ENCODE measurements around the gene WDSUB1. TPM values are rescaled to one million over a fixed set of nuclear protein-coding genes. Genes with fewer than 3 reads are reported as not detected.

WDSUB1 gene
- total RNA-seq, 1 experiment from 2014 or later = 7.7 TPM

DNA sequence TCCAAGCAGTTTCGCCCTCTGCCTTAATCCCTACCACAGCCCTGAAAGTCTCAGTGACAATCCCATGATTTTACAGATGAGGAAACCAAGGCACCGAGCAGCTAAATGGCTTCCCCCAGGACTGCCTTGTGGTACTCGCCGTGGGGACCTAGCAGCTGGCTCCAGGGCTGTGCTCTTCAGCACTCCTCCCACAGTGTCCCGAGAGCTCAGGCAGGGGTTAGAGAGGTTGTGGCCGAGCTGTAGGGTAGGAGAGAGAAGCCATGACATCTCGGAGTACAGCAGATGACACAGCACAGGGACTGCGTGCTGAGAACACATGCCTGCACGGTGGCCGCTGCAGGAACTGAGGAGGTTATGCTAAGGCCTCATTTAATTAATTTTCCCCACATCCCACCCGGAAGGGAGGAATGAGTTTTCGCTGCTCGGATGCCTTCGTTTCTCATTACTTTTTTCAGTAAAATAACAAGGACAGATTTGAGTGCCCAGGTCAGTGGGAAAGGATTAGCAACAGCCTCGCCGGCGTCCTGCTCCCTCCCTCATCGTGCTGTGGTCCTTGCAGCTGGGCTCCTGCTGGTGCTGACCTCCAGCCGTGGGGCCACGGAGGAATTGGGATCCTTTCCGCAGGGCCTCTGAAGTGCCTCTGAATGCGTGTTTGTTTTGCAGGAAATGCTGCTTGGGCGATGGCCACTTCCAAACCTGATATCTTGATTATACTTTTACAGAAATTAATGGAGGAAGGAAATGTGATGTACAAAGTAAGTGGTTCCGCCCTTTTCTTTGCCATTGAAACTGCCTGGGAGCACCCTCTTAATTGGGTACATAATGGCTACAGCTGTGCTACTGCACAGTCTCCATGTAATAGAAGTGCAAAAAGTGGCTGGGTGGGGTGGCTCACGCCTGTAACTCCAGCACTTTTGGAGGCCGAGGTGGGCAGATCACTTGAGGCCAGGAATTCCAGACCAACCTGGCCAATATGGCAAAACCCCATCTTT is 61.2 kb downstream of the WDSUB1 start:
- no peak for DNase-seq (ENCODE audit: low read depth)

DNA sequence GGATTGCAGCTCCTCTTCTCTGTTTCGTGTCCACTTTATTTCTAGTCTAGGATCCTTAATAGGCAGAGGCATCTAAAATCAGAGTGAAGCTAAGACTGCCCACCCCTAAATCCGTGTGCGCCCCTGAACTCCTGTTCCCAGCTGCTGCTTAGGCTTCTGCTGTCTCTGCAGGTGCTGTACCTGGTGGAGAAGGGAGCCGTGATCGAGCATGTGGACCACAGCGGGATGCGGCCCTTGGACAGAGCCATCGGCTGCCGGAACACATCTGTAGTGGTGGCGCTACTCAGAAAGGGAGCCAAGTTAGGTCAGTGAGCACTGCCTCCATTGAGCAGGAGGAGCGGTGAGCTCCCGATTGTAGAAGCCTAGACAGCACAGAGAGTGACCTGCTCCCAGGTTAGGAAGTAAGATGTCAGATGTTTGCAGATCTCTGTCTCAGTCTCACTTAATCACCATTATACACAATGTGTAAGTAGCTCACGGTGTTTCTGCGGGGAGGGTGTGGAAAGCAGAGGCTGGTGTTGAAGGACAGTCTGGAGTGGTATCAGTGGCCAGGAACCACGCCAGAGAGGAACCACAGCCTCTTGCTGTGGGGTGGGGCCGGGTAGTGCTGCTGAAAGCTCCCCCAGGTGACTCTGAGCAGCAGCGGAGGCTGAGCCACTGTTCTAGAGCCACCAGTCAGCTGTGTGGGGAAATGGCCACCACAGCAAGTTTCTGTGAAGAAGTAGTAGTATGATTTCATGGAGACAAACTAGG is 62.3 kb downstream of the WDSUB1 start:
- no peak for DNase-seq (ENCODE audit: low read depth)

- DNase-seq (ENCODE audit: low read depth) = no peak
Observed at GRCh38 chr2:159219394-159219998, 67.0 kb downstream of the WDSUB1 start.

DNA sequence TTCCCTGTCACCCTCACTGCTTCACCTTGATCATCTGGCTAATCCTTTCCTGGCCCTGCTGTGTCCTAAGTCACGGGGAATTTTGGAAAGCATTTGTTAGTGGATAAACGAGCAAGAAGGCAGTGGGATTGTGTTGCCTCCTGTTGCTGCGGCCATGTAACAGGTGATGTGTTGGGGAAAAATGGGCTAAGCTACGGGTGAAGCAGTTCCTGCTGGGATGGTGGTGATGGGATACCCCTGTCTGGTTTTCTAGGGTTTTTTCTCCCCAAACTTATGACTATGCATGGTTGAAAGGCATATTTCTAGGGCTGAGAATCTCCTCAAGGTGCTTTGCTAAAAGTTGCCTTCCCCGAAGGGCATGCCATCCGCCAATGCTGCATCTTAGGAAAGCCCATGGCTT is 68.1 kb downstream of the WDSUB1 start:
- DNase-seq (ENCODE audit: low read depth) = no peak

DNA sequence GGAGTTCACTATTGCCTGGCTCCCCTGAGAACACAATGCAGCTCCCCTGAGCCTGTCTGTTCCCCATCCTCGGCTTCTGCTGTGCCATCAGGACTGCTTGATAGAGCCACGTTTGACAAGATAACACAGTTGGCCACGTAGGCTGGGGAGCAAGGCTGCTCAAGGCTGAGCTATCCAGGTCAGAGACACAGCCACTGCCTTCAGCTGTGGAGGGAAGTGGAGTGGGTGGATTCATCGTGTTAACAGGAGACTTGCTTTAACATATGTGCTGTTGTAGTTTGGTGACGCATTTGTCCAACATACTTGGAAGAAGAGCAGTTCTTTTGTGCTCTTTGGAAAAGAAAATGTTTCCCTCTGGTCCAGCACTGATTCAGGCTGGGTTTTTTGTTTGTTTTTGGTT is 68.8 kb downstream of the WDSUB1 start:
- DNase-seq (ENCODE audit: low read depth) = no peak

GRCh38 chr2:159215116-159215515 is 71.4 kb downstream of the WDSUB1 start:
- DNase-seq (ENCODE audit: low read depth) = no peak

DNA sequence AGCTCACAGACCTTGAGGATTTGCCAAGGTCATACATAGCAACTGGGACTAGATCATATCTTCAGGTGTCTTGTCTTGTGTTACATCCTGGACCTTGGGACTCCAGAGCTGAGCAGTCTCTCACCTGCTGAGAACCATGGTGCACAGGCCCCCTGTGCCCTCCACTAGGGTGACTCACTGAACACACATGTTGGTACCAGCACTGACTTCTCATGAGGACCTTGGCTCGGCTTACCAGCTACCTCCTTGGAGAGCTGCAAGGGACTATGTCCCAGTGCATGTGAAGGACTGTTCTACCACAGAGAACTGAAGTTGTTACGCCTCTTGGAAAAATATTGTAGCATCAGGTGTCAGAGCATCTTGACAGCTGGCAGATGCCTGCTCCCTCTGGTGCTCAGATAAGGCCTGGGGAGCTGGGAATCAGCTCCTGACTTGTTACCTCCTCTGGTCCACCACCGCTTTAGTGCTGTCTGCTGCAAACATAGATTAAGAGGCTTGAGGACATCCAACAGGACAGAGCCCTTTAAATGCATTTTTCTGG is 72.1 kb downstream of the WDSUB1 start:
- DNase-seq (ENCODE audit: low read depth) = peak; percentile 12

DNA sequence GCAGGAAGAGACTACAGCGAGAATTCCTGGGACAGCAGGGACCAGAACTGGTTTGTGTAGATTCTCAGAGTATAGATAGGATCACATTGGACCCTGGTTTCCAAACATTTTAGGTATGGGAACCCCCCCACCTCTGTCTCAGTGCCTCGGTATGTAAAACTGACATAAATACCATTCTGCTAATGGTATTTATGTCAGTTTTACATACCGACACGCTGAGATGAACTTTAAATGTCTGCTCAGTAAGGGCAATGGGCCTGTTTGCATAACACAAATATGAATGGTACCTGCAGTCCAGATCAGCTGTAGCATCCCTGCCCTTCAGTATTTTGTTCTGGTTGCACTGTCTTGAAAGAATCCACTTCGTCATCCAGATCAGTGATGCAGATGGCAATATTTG is 73.2 kb downstream of the WDSUB1 start:
- DNase-seq (ENCODE audit: low read depth) = no peak

DNA sequence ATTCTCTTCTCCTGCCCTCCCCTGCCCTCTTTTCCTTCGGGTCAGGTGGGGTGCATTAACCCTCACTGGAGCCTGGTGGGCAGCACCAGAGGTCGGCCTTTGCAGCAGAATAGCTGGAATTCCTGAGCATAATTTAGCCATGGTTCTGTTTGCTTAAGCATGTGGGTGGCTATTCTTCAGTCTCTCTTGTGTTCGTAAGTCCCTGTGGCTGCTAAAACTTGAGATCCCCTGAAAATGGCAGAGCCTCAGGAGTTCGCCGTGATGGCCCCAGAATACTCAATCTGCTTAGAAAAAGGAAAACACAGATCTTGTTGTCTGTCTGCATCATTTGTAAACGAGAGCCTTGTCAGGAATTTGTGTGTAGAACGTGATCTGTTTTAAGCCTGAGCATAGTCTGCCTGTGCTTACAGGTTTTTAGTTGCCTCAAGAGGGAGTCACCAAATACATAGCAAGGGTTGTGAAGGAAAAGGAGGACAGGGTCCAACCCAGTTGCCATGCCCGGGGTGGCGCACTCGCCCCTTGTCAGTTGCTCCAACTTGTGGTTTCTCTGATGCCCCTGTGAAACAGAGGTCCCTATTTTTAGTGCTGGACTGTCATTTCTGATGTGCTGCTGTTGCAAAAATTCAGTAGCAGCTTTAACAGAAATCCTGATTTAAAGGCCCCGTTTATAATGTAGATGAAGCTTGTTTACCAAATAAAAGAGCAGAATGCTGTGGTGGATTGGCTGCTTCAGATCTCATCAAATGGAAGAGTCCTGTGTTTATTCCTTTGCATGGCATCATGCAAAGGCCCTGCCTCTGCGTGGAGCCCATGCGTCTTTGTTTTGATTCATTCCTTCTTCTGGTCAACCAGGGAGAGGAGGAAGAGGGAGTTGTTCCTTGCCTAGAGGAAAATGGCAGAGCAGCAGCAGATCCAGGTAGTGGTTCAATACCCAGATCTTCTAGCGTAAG is 74.8 kb downstream of the WDSUB1 start:
- no peak for DNase-seq (ENCODE audit: low read depth)

GRCh38 chr2:159209341-159210306 is 76.9 kb downstream of the WDSUB1 start:
- DNase-seq (ENCODE audit: low read depth) = no peak

DNA sequence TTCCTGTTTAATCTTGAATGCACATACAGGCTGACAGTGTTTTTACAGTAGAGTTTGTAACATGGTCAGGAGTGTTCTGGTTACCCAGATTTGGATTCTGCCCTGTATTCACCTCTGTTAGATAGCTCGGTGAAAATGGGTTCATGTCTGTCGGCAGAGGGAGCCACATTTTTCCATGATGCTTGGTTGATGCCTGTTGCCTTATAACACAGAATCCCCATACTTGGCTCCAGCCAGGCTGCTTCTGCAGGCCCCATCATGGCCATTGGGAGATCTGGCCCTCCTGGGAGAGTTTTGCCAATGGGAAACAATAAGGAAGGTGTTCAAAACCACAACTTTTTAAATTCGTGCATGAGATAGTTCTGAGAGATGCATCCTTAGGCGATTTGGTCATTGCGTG is 78.1 kb downstream of the WDSUB1 start:
- no peak for DNase-seq (ENCODE audit: low read depth)

- no peak for DNase-seq (ENCODE audit: low read depth)
Observed at GRCh38 chr2:159206736-159207380, 79.6 kb downstream of the WDSUB1 start.

DNA sequence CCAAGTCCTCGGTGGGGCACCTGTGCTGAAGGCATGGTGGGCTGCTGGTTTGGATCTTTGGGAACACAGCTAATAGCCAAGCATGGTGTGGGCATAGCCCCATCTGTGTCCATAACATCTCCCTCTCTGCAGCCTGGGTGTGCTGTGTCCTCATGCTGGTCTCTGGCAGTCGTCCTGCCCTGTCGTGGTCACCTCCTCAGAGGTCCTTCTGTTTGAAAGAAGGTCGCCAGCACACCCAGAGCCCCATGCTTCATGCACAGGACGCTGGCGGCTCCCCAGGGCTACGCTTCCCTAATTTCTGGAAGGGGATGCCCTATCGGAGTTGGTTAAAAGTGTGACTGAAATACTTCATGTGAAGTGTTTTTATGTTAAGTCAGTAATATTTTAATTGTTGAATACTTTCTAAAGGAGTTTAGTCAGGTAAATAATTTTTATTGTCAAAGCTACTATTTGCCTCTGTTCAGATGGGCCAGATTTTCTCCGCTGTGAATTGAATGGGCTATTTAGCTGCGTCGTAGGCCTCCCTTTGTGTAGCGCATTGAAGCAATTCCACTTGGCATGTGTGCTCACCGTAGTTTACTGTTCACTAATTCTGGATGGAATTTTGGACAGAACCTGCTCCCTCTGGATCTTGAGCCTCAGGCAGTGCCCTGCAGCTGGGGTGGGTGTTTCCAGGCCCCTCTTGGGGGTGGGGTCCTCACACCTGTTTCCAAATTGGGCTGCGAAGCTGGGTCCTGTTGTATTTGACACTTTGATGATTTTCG is 81.9 kb downstream of the WDSUB1 start:
- no peak for DNase-seq (ENCODE audit: low read depth)

- DNase-seq (ENCODE audit: low read depth) = peak; percentile 93
Observed at GRCh38 chr2:159202568-159203071, 83.9 kb downstream of the WDSUB1 start.

GRCh38 chr2:159201360-159202063 is 85.0 kb downstream of the WDSUB1 start:
- DNase-seq (ENCODE audit: low read depth) = peak; percentile 34

- no peak for DNase-seq (ENCODE audit: low read depth)
Observed at GRCh38 chr2:159200498-159200897, 86.0 kb downstream of the WDSUB1 start.

All from HT1080 (cell line).